HG03575 (cell line): ENCODE measurements around the gene ROR2.

Experiments
- ATAC-seq: cut with Tn5 transposase; IDR thresholded peaks from one replicate; pipeline ENCODE4 v1.9.1; 2021; ENCODE audit not compliant: unreplicated experiment, insufficient number of reproducible peaks, low FRiP score; ENCODE audit errors: extremely low read depth

Gene ROR2

GRCh38 chr9:91690540-91691249 lies 259.3 kb downstream of the ROR2 start:
- ATAC-seq = no peak

- no peak for ATAC-seq
Observed at GRCh38 chr9:91689006-91689405, 261.0 kb downstream of the ROR2 start.

- no peak for ATAC-seq
Observed at GRCh38 chr9:91683269-91683668, 266.8 kb downstream of the ROR2 start.

- no peak for ATAC-seq
Observed at GRCh38 chr9:91682806-91683205, 267.2 kb downstream of the ROR2 start.

GRCh38 chr9:91681461-91682305 lies 268.3 kb downstream of the ROR2 start:
- no peak for ATAC-seq

- no peak for ATAC-seq
Observed at GRCh38 chr9:91680998-91681397, 269.0 kb downstream of the ROR2 start.

- no peak for ATAC-seq
Observed at GRCh38 chr9:91680106-91680505, 269.9 kb downstream of the ROR2 start.

- ATAC-seq = no peak
Observed at GRCh38 chr9:91678807-91679580, 271.0 kb downstream of the ROR2 start.

- ATAC-seq = no peak
Observed at GRCh38 chr9:91677822-91678436, 272.1 kb downstream of the ROR2 start.

- ATAC-seq = no peak
Observed at GRCh38 chr9:91677331-91677730, 272.7 kb downstream of the ROR2 start.

- no peak for ATAC-seq
Observed at GRCh38 chr9:91676046-91676445, 274.0 kb downstream of the ROR2 start.

- no peak for ATAC-seq
Observed at GRCh38 chr9:91664663-91665062, 285.4 kb downstream of the ROR2 start.

- ATAC-seq = no peak
Observed at GRCh38 chr9:91663858-91664257, 286.2 kb downstream of the ROR2 start.

GRCh38 chr9:91661451-91661850 lies 288.6 kb downstream of the ROR2 start:
- ATAC-seq = no peak

GRCh38 chr9:91660521-91660920 lies 289.5 kb downstream of the ROR2 start:
- no peak for ATAC-seq

- ATAC-seq = no peak
Observed at GRCh38 chr9:91659529-91660495, 290.2 kb downstream of the ROR2 start.

- ATAC-seq = no peak
Observed at GRCh38 chr9:91658513-91659105, 291.4 kb downstream of the ROR2 start.

GRCh38 chr9:91657501-91657900 lies 292.5 kb downstream of the ROR2 start:
- ATAC-seq = no peak
